Measurements from ENCODE around the gene BEAN1.
"Not testable (repeated sequence)": the region's sequence is repeated elsewhere in the genome, so short reads cannot be mapped to it uniquely, and the experiment has no call there.

The BEAN1 gene

DNA sequence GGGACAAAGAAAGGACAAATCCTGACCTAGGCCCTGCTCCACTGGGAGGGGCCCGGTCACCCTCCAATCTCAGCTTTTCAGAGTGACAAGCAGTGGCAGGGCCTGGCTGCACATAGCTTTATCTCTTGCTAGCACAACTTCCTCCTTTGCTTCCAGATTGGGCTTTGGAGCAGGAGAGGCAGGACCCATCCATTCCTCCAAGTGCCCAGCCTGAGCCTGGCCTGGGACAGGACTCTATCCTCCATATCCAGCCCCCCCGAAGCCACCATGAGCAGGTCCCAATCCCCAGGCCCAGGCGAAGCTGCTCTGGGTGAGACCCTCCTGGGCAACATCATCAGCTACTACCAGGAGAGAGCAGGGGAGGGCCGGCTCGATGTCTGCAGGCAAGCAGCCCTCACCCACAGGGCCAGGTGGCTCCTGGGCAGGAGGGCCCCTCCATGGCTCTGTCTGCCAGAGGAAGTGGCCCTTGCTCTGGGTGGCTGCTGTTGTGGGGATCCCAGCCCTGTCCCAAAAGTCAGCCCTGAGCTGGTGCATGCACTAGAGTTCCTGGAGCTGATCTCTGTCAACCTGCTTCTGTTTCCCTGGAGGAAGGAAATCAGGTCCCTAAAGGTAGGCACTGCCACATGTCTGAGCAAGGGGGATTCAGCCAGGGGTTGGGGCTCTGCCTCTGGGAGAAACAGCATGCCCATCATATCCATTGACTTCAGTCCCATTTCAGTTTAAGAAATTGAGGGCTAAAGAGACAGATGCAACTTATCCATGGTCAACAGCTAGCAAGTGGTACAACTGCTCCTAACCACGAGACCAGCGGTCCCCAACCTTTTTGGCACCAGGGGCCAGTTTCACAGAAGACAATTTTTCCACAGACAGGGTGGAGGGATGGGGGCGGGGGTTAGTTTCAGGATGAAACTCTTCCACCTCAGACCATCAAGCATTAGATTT, 64.0 kb downstream of the BEAN1 start:
- no peak for TF ChIP-seq CTCF (IDR thresholded peaks at IDR 0.05; ENCODE audit: borderline replicate concordance, insufficient read depth, low read depth, low read length)
- no peak overlapping the region for H3K4me3 ChIP-seq (ENCODE audit: low read depth, low read length)

DNA sequence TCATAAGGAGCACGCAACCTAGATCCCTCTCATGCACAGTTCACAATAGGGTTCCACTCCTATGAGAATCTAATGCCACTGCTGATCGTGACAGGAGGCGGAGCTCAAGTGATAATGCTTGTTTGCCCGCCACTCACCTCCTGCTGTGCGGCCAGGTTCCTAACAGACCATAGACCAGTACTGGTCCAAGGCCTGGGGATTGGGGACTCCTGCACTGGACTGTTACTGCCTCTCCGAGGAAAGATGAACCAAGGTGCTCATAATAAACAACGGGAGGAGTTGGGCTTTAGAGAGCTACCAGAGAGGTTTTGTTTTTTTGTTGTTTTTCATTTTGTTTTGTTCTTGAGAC, 64.6 kb downstream of the BEAN1 start:
- no peak for TF ChIP-seq CTCF (IDR thresholded peaks at IDR 0.05; ENCODE audit: borderline replicate concordance, insufficient read depth, low read depth, low read length)

DNA sequence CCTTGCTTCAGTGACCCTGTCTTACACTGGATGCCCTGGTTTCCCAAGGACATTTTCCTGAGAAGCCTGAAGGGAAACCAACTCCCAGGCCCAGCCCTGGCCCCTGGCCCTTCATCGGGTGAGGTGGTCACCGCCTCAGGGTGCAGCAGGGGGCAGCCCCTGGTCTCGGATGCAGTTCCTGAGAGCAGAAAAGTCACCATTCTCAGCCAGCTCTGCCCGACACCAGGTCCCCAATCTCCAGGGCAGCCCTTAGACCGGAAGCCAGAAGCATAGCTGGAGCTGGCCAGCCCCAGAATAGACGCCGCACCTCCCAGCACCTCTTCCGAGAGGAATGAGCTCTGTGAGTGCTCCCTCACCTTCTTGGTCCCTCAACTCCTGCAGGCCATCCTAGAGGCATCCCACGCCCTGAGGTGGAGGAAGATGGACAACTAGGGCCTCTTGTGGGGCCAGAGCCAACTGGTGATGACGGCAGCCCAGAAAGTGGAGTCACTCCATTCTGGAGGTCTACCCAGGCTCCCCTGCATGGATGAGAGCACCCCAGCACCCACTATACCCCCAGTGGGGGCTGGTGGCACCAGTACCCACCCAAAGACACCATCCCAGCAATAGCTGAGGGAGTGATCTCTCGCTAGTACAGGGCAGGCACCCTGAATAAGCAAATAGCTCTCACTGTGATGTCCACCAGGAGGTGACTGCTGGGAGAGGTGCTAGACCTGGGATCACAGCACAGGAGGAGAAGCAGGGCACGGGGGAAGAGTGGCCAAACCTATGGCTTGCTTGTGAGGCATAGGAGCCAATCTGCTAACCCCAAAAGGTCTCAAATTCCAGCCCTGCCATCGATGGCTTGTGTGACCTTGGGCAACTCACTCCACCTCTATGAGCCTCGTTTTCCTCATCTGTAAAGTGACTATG, 66.7 kb downstream of the BEAN1 start:
- H3K4me3 ChIP-seq (ENCODE audit: low read depth, low read length), result no peak overlapping the region
- no peak for TF ChIP-seq CTCF (IDR thresholded peaks at IDR 0.05; ENCODE audit: borderline replicate concordance, insufficient read depth, low read depth, low read length)

More for the DNA sequence above, 64.6 kb downstream of the BEAN1 start:
- H3K4me3 ChIP-seq (ENCODE audit: low read depth, low read length), result no peak overlapping the region

- no peak overlapping the region for H3K4me3 ChIP-seq (ENCODE audit: low read depth, low read length)
- no peak for TF ChIP-seq CTCF (IDR thresholded peaks at IDR 0.05; ENCODE audit: borderline replicate concordance, insufficient read depth, low read depth, low read length)
Observed at GRCh38 chr16:66494916-66495315, 67.8 kb downstream of the BEAN1 start.

DNA sequence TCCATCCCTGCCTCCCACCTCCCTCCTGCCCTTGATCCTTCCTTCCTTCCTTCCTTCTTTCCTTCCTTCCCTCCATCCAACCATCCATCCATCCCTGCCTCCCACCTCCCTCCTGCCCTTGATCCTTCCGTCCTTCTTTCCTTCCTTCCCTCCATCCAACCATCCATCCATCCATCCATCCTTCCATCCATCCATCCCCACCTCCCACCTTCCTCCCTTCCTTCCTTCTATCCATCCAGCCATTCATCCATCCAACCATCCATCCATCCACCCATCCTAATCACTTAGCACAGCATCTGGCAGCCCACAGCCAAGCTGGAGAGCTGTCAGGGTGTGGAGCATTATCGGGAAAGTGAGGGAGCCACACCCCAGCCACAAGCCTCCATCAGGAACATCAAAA, 68.3 kb downstream of the BEAN1 start:
- no peak for TF ChIP-seq CTCF (IDR thresholded peaks at IDR 0.05; ENCODE audit: borderline replicate concordance, insufficient read depth, low read depth, low read length)
- H3K4me3 ChIP-seq (ENCODE audit: low read depth, low read length), result no peak overlapping the region

DNA sequence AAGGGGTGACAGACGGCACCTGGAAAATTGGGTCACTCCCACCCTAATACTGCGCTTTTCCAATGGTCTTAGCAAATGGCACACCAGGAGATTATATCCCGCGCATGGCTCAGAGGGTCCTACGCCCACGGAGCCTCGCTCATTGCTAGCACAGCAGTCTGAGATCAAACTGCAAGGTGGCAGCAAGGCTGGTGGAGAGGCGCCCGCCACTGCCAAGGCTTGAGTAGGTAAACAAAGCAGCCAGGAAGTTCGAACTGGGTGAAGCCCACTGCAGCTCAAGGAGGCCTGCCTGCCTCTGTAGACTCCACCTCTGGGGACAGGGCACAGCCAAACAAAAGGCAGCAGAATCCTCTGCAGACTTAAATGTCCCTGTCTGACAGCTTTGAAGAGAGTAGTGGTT, 69.1 kb downstream of the BEAN1 start:
- H3K4me3 ChIP-seq (ENCODE audit: low read depth, low read length), result not testable (repeated sequence)

- H3K4me3 ChIP-seq (ENCODE audit: low read depth, low read length), result not testable (repeated sequence)
Observed at GRCh38 chr16:66497921-66498320, 70.8 kb downstream of the BEAN1 start.

- H3K4me3 ChIP-seq (ENCODE audit: low read depth, low read length), result not testable (repeated sequence)
Observed at GRCh38 chr16:66501563-66501962, 74.5 kb downstream of the BEAN1 start.
